HepG2 (cell line): ENCODE results near the gene FITM1. TPM values are rescaled to one million over a fixed set of nuclear protein-coding genes. Genes with fewer than 3 reads are reported as not detected.
A peak's percentile ranks its signal among the peaks of the same experiment; 100 is the strongest.

ENCODE experiments used
- CCDC6 ChIP-seq: sonication (generic); formaldehyde crosslinking; IDR thresholded peaks from 2 replicates; pipeline ENCODE4 v1.8.1; 2022; ENCODE audit warnings: mild to moderate bottlenecking, missing genetic modification reagents, moderate library complexity
- CENPX ChIP-seq: sonication (generic); formaldehyde crosslinking; IDR thresholded peaks from 2 replicates; pipeline ENCODE4 v1.9.0; 2021; ENCODE audit warnings: mild to moderate bottlenecking, missing genetic modification reagents, moderate library complexity
- CHD4 ChIP-seq: fragments of 200-600 bp; sonication (generic); IDR thresholded peaks from 2 replicates; pipeline ENCODE4 v1.7.0; 2017; ENCODE audit warnings: mild to moderate bottlenecking, low read length, borderline replicate concordance
- FOXK1 ChIP-seq: sonication (generic); formaldehyde crosslinking; IDR thresholded peaks from 2 replicates; pipeline ENCODE4 v1.4.0; 2020; ENCODE audit warnings: low read depth, missing genetic modification reagents, borderline replicate concordance
- HNF4A ChIP-seq: sonication (generic); formaldehyde crosslinking; IDR thresholded peaks from 2 replicates; pipeline ENCODE4 v1.4.0; 2020; ENCODE audit warnings: missing genetic modification reagents
- KLF16 ChIP-seq, 2 experiments: sonication (generic) in 1 of 2; formaldehyde crosslinking in 1 of 2; IDR thresholded peaks; 2 replicates each; pipeline versions ENCODE4 v1.6.1 to v1.8.0; 2016 to 2023; ENCODE audit warnings: missing genetic modification reagents in 2 of 2, missing compliant biosample characterization in 1 of 2
- KMT2B ChIP-seq: IDR thresholded peaks from 2 replicates; pipeline ENCODE4 v1.6.1; 2016; ENCODE audit warnings: missing genetic modification reagents, missing compliant biosample characterization
- TEF ChIP-seq: sonication (generic); formaldehyde crosslinking; IDR thresholded peaks from 2 replicates; pipeline ENCODE4 v1.5.0; 2020; ENCODE audit warnings: missing genetic modification reagents
- TOE1 ChIP-seq: sonication (generic); formaldehyde crosslinking; IDR thresholded peaks from 2 replicates; pipeline ENCODE4 v1.4.0; 2020; ENCODE audit warnings: mild to moderate bottlenecking, missing genetic modification reagents
- ZBTB3 ChIP-seq: sonication (generic); formaldehyde crosslinking; IDR thresholded peaks from 2 replicates; pipeline ENCODE4 v1.4.0; 2020; ENCODE audit warnings: low read depth, mild to moderate bottlenecking, moderate library complexity, missing genetic modification reagents, borderline replicate concordance
- ZNF143 ChIP-seq: sonication (generic); formaldehyde crosslinking; IDR thresholded peaks from 2 replicates; pipeline ENCODE4 v1.4.0; 2020; ENCODE audit warnings: missing genetic modification reagents
- ZNF280B ChIP-seq: sonication (generic); formaldehyde crosslinking; IDR thresholded peaks from 2 replicates; pipeline ENCODE4 v1.5.0; 2020; ENCODE audit warnings: missing genetic modification reagents, mild to moderate bottlenecking, borderline replicate concordance
- ZNF543 ChIP-seq: sonication (generic); formaldehyde crosslinking; IDR thresholded peaks from 2 replicates; pipeline ENCODE4 v1.4.0; 2020; ENCODE audit warnings: mild to moderate bottlenecking, missing genetic modification reagents
- ZNF749 ChIP-seq: sonication (generic); formaldehyde crosslinking; IDR thresholded peaks from 2 replicates; pipeline ENCODE4 v1.8.0; 2022; ENCODE audit warnings: mild to moderate bottlenecking, missing genetic modification reagents, moderate library complexity, borderline replicate concordance
- polyA plus RNA-seq, 8 experiments: library from polyadenylated mRNA; depleted of rRNA in 3 of 8; stranded (reverse) in 7 of 8; unstranded in 1 of 8; fragments of >200 nt; fragmentation: Illumina TruSeq in 4 of 8; extraction: Trizol in 4 of 8; gene quantifications; 2 replicates each; pipeline versions ENCODE4 v1.2.1 to v1.2.3, GENCODE V29; 2011 to 2016; ENCODE audit warnings: low read depth in 4 of 8, missing spikeins in 1 of 8, mixed read lengths in 1 of 8; ENCODE audit not compliant: insufficient read depth in 1 of 8
- total RNA-seq, 5 experiments: library from RNA; depleted of rRNA; stranded (reverse); fragments of >200 nt; fragmentation: Illumina TruSeq; extraction: Trizol; gene quantifications; 2 replicates each; pipeline ENCODE4 v1.2.3, GENCODE V29; 2016; ENCODE audit warnings: low read depth in 1 of 5
- TF ChIP-seq, protein P1 (sequence below): sonication (generic); formaldehyde crosslinking; IDR thresholded peaks from 2 replicates; pipeline ENCODE4 v1.4.0; 2020; ENCODE audit warnings: missing genetic modification reagents
- TF ChIP-seq, protein P2 (sequence below): fragments of 450-650 bp; IDR thresholded peaks from 2 replicates; pipeline ENCODE4 v1.6.1; 2017; ENCODE audit warnings: mild to moderate bottlenecking
- TF ChIP-seq, protein P3 (sequence below): sonication (generic); formaldehyde crosslinking; IDR thresholded peaks from 2 replicates; pipeline ENCODE4 v1.4.0; 2020; ENCODE audit warnings: mild to moderate bottlenecking, missing genetic modification reagents

The FITM1 gene
- total and polyA plus RNA-seq, 2 of the 13 experiments (the other 11 are each of a cell fraction or from before 2014, with no cell fraction given): 2.7 to 5.8 TPM

DNA sequence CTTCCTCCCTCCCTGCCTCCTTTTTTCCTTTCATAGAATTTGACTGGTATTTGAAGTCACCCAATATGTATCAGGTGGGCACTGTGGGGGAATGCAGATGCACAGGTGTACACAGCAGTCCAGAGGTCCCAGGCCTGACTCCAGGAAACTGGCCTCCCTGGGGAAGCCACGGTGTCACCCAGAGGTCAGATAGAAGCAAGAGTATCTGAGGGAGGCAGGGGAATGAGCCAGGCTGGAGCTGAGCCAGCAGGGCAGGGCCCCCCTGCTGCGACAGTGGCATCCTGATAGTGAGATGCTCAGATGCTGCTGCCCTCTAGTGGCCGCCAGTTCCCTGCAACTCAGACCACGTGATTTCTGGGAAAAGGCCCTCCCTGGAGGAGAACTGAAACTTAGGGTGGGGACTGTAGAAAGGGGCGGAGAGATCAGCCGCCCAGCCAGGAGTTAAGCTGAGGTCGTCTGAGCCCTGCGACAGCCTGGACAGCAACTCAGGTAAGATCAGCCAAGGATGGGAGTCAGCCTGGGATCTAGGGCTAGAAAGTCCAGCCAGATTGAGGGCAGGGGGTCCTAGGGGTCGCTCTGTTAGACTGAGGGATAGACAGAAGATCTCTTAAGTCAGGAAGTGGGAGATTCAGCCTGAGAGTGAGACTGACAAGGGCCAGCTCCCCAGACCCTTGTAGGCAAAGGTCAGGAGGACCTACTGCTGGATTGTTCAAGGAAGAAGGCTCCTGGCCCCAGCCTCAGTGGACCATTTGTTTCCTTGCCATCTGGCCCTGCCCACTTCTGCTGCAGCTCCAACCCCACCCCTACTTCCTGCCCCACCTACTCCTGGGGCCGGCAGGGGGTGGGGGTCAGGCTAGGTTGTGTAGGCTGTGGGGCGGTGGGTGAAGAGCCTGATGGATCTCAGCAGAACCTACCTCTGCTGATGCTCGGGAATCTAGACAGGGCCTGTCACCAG is 30.7 kb downstream of the FITM1 start, which contains the start of gene IRF9 (continued):
- TF ChIP-seq, protein P1, sequence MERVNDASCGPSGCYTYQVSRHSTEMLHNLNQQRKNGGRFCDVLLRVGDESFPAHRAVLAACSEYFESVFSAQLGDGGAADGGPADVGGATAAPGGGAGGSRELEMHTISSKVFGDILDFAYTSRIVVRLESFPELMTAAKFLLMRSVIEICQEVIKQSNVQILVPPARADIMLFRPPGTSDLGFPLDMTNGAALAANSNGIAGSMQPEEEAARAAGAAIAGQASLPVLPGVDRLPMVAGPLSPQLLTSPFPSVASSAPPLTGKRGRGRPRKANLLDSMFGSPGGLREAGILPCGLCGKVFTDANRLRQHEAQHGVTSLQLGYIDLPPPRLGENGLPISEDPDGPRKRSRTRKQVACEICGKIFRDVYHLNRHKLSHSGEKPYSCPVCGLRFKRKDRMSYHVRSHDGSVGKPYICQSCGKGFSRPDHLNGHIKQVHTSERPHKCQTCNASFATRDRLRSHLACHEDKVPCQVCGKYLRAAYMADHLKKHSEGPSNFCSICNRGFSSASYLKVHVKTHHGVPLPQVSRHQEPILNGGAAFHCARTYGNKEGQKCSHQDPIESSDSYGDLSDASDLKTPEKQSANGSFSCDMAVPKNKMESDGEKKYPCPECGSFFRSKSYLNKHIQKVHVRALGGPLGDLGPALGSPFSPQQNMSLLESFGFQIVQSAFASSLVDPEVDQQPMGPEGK (CRISPR knock-in tag): peak; percentile 100
- TF ChIP-seq ZBTB3 (CRISPR knock-in tag): no peak; the same call in 1 of the 2 replicates
- no peak for TF ChIP-seq ZNF543
- peak; percentile 91 for TF ChIP-seq KMT2B (CRISPR knock-in tag)
- peak in 1 of 2 experiments; percentile 100; a peak in 2 of 4 replicates for TF ChIP-seq KLF16 (CRISPR knock-in tag; IDR thresholded peaks at IDR 0.05)
- no peak for TF ChIP-seq CHD4
- no peak for TF ChIP-seq CENPX (CRISPR knock-in tag)
- peak; percentile 100 for TF ChIP-seq CCDC6 (CRISPR knock-in tag)
- TF ChIP-seq ZNF749 (CRISPR knock-in tag): peak; percentile 99
- peak; percentile 96 for TF ChIP-seq FOXK1
- TF ChIP-seq TEF (CRISPR knock-in tag): no peak; the same call in 1 of the 2 replicates
- peak; percentile 76 for TF ChIP-seq ZNF143 (CRISPR knock-in tag)
- TF ChIP-seq, protein P2, sequence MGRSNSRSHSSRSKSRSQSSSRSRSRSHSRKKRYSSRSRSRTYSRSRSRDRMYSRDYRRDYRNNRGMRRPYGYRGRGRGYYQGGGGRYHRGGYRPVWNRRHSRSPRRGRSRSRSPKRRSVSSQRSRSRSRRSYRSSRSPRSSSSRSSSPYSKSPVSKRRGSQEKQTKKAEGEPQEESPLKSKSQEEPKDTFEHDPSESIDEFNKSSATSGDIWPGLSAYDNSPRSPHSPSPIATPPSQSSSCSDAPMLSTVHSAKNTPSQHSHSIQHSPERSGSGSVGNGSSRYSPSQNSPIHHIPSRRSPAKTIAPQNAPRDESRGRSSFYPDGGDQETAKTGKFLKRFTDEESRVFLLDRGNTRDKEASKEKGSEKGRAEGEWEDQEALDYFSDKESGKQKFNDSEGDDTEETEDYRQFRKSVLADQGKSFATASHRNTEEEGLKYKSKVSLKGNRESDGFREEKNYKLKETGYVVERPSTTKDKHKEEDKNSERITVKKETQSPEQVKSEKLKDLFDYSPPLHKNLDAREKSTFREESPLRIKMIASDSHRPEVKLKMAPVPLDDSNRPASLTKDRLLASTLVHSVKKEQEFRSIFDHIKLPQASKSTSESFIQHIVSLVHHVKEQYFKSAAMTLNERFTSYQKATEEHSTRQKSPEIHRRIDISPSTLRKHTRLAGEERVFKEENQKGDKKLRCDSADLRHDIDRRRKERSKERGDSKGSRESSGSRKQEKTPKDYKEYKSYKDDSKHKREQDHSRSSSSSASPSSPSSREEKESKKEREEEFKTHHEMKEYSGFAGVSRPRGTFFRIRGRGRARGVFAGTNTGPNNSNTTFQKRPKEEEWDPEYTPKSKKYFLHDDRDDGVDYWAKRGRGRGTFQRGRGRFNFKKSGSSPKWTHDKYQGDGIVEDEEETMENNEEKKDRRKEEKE: no peak
- TF ChIP-seq, protein P3, sequence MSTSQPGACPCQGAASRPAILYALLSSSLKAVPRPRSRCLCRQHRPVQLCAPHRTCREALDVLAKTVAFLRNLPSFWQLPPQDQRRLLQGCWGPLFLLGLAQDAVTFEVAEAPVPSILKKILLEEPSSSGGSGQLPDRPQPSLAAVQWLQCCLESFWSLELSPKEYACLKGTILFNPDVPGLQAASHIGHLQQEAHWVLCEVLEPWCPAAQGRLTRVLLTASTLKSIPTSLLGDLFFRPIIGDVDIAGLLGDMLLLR (CRISPR knock-in tag): peak; percentile 86
- TF ChIP-seq TOE1: peak; percentile 95; the same call in 1 of the 2 replicates
- TF ChIP-seq HNF4A: peak; percentile 82
- TF ChIP-seq ZNF280B: peak; percentile 88
